HepG2 (cell line): ENCODE data around the gene CHST13. TPM values are rescaled to one million over a fixed set of nuclear protein-coding genes. Genes with fewer than 3 reads are reported as not detected.

Experiments used
- BORCS8-MEF2B ChIP-seq: sonication (generic); formaldehyde crosslinking; IDR thresholded peaks from 2 replicates; pipeline ENCODE4 v1.8.0; 2022; ENCODE audit warnings: mild to moderate bottlenecking, missing genetic modification reagents
- HOXA5 ChIP-seq: sonication (generic); formaldehyde crosslinking; IDR thresholded peaks from 2 replicates; pipeline ENCODE4 v1.4.0; 2020; ENCODE audit warnings: missing genetic modification reagents
- IKZF1 ChIP-seq: fragments of 450-650 bp; IDR thresholded peaks from 2 replicates; pipeline ENCODE4 v1.7.1; 2016
- KDM1A ChIP-seq: IDR thresholded peaks from 2 replicates; pipeline ENCODE4 v1.6.1; 2016; ENCODE audit warnings: missing compliant biosample characterization
- SNAPC2 ChIP-seq: sonication (generic); formaldehyde crosslinking; IDR thresholded peaks from 2 replicates; pipeline ENCODE4 v1.8.1; 2022; ENCODE audit warnings: mild to moderate bottlenecking, missing genetic modification reagents
- ZFAT ChIP-seq: sonication (generic); formaldehyde crosslinking; conservative IDR thresholded peaks from 2 replicates; pipeline ENCODE4 v1.8.1; 2023; ENCODE audit warnings: missing genetic modification reagents, inconsistent platforms
- ZNF160 ChIP-seq: sonication (generic); formaldehyde crosslinking; IDR thresholded peaks from 2 replicates; pipeline ENCODE4 v1.8.0; 2022; ENCODE audit warnings: mild to moderate bottlenecking, inconsistent platforms, missing genetic modification reagents
- ZNF484 ChIP-seq: sonication (generic); formaldehyde crosslinking; IDR thresholded peaks from 2 replicates; pipeline ENCODE4 v1.5.1; 2020; ENCODE audit warnings: mild to moderate bottlenecking, low read depth, missing genetic modification reagents, borderline replicate concordance
- ZNF615 ChIP-seq: sonication (generic); formaldehyde crosslinking; IDR thresholded peaks from 2 replicates; pipeline ENCODE4 v1.5.0; 2020; ENCODE audit warnings: mild to moderate bottlenecking, missing genetic modification reagents, borderline replicate concordance
- ZNF780A ChIP-seq: sonication (generic); formaldehyde crosslinking; IDR thresholded peaks from 2 replicates; pipeline ENCODE4 v1.8.0; 2022; ENCODE audit warnings: mild to moderate bottlenecking, missing genetic modification reagents, moderate library complexity
- ZNF792 ChIP-seq: IDR thresholded peaks from 2 replicates; pipeline ENCODE4 v1.6.1; 2016
- ZNF839 ChIP-seq: sonication (generic); formaldehyde crosslinking; IDR thresholded peaks from 2 replicates; pipeline ENCODE4 v1.4.0; 2020; ENCODE audit warnings: missing genetic modification reagents, mild to moderate bottlenecking, borderline replicate concordance
- ZNF883 ChIP-seq: sonication (generic); formaldehyde crosslinking; IDR thresholded peaks from 2 replicates; pipeline ENCODE4 v1.5.1; 2020; ENCODE audit warnings: mild to moderate bottlenecking, missing genetic modification reagents; ENCODE audit errors: not compliant biosample characterization
- polyA plus RNA-seq, 8 experiments: library from polyadenylated mRNA; depleted of rRNA in 3 of 8; stranded (reverse) in 7 of 8; unstranded in 1 of 8; fragments of >200 nt; fragmentation: Illumina TruSeq in 4 of 8; extraction: Trizol in 4 of 8; gene quantifications; 2 replicates each; pipeline versions ENCODE4 v1.2.1 to v1.2.3, GENCODE V29; 2011 to 2016; ENCODE audit warnings: low read depth in 4 of 8, missing spikeins in 1 of 8, mixed read lengths in 1 of 8; ENCODE audit not compliant: insufficient read depth in 1 of 8
- total RNA-seq, 5 experiments: library from RNA; depleted of rRNA; stranded (reverse); fragments of >200 nt; fragmentation: Illumina TruSeq; extraction: Trizol; gene quantifications; 2 replicates each; pipeline ENCODE4 v1.2.3, GENCODE V29; 2016; ENCODE audit warnings: low read depth in 1 of 5
- TF ChIP-seq, protein P1 (sequence below): sonication (generic); formaldehyde crosslinking; IDR thresholded peaks from 2 replicates; pipeline ENCODE4 v1.4.0; 2020; ENCODE audit warnings: low read depth, mild to moderate bottlenecking, missing genetic modification reagents
- TF ChIP-seq, protein P2 (sequence below): sonication (generic); formaldehyde crosslinking; IDR thresholded peaks from 2 replicates; pipeline ENCODE4 v1.4.0; 2020; ENCODE audit warnings: missing genetic modification reagents, mild to moderate bottlenecking, borderline replicate concordance
- TF ChIP-seq, protein P3 (sequence below): sonication (generic); formaldehyde crosslinking; IDR thresholded peaks from 2 replicates; pipeline ENCODE4 v1.8.1; 2023; ENCODE audit warnings: mild to moderate bottlenecking, moderate library complexity, missing genetic modification reagents
- TF ChIP-seq, protein P4 (sequence below): sonication (generic); formaldehyde crosslinking; IDR thresholded peaks from 2 replicates; pipeline ENCODE4 v1.9.0; 2021; ENCODE audit warnings: missing genetic modification reagents, borderline replicate concordance
- TF ChIP-seq, protein P5 (sequence below): sonication (generic); formaldehyde crosslinking; IDR thresholded peaks from 2 replicates; pipeline ENCODE4 v1.5.1; 2020; ENCODE audit warnings: mild to moderate bottlenecking, moderate library complexity, missing genetic modification reagents

Gene CHST13
- total and polyA plus RNA-seq, 2 of the 13 experiments (the other 11 are each of a cell fraction or from before 2014, with no cell fraction given), result 32.0 to 43.1 TPM

DNA sequence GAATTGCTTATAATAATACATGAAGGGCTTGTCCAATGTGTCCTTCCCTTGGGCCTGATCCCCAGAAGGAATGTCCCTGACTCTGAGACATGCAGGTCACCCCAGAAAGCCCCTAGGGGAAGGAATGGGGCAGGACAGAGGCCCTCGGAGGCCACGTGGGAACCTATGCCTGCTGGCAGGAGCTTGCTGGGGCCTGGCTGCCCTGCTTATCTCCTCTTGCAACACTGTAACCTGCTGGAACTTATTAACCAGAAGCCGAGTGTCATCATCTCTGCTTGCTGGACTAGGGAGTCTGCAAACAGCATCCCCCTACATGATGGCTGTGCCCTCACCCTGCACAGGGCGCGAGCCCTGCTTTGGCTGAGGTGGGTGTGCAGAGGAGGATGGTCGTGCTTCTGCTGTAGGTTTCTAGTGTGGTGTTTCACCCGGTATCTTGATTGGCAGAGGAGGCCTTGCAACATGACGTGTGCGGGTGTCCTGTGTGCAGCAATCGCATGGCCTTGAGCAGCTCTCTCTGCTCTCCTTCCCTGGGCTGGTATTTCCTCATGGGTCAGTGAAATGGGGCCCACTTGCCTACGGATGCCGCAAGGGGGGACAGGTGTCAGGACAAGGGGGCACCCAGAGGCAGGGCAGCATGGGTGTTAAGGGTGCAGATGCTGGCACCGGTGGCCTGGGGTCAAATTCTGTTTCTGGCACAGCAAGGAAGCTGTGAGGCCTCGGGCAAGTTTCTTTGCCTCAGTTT lies 5.0 kb downstream of the CHST13 start (continued):
- TF ChIP-seq BORCS8-MEF2B (CRISPR knock-in tag) (peak; percentile 91), ZNF839 (CRISPR knock-in tag) (0 out of 2 replicates have a peak, but pooled peaks have one; percentile 51), ZNF883 (CRISPR knock-in tag) (peak; percentile 52), HOXA5 (peak; percentile 77), IKZF1 (no peak), SNAPC2 (CRISPR knock-in tag) (peak; percentile 72; the same call in 1 of the 2 replicates), ZNF160 (CRISPR knock-in tag) (peak; percentile 51; the same call in 1 of the 2 replicates), ZNF780A (CRISPR knock-in tag) (peak; percentile 89), ZFAT (CRISPR knock-in tag) (no peak), ZNF615 (CRISPR knock-in tag) (no peak), ZNF792 (0 out of 2 replicates have a peak, but pooled peaks have one; percentile 71), KDM1A (CRISPR knock-in tag) (no peak; the same call in 1 of the 2 replicates), ZNF484 (CRISPR knock-in tag) (0 out of 2 replicates have a peak, but pooled peaks have one; percentile 60)
- TF ChIP-seq, protein P1, sequence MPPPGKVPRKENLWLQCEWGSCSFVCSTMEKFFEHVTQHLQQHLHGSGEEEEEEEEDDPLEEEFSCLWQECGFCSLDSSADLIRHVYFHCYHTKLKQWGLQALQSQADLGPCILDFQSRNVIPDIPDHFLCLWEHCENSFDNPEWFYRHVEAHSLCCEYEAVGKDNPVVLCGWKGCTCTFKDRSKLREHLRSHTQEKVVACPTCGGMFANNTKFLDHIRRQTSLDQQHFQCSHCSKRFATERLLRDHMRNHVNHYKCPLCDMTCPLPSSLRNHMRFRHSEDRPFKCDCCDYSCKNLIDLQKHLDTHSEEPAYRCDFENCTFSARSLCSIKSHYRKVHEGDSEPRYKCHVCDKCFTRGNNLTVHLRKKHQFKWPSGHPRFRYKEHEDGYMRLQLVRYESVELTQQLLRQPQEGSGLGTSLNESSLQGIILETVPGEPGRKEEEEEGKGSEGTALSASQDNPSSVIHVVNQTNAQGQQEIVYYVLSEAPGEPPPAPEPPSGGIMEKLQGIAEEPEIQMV (CRISPR knock-in tag), result no peak; the same call in 1 of the 2 replicates
- TF ChIP-seq, protein P2, sequence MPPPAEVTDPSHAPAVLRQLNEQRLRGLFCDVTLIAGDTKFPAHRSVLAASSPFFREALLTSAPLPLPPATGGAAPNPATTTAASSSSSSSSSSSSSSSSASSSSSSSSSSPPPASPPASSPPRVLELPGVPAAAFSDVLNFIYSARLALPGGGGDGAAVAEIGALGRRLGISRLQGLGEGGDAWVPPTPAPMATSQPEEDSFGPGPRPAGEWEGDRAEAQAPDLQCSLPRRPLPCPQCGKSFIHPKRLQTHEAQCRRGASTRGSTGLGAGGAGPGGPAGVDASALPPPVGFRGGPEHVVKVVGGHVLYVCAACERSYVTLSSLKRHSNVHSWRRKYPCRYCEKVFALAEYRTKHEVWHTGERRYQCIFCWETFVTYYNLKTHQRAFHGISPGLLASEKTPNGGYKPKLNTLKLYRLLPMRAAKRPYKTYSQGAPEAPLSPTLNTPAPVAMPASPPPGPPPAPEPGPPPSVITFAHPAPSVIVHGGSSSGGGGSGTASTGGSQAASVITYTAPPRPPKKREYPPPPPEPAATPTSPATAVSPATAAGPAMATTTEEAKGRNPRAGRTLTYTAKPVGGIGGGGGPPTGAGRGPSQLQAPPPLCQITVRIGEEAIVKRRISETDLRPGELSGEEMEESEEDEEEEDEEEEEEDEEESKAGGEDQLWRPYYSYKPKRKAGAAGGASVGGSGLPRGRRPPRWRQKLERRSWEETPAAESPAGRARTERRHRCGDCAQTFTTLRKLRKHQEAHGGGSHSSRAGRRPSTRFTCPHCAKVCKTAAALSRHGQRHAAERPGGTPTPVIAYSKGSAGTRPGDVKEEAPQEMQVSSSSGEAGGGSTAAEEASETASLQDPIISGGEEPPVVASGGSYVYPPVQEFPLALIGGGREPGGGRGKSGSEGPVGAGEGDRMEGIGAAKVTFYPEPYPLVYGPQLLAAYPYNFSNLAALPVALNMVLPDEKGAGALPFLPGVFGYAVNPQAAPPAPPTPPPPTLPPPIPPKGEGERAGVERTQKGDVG (CRISPR knock-in tag), result peak; percentile 63; the same call in 1 of the 2 replicates
- TF ChIP-seq, protein P3, sequence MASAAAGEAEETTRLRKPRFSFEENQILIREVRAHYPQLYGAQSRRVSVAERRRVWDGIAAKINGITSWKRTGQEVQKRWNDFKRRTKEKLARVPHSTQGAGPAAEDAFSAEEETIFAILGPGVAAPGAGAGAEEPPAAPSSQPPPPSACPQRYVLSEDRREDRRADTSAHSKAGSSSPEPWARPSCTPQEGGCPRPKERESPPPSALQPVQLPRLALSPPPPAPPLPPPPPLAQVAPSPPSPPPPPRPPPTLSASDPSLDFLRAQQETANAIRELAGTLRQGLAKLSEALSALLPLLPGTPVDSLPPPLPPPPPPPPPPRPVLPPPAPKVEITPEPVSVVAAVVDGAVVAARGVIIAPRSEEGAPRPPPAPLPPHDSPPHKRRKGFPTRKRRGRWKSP (CRISPR knock-in tag), result peak; percentile 74; the same call in 1 of the 2 replicates
- TF ChIP-seq, protein P4, sequence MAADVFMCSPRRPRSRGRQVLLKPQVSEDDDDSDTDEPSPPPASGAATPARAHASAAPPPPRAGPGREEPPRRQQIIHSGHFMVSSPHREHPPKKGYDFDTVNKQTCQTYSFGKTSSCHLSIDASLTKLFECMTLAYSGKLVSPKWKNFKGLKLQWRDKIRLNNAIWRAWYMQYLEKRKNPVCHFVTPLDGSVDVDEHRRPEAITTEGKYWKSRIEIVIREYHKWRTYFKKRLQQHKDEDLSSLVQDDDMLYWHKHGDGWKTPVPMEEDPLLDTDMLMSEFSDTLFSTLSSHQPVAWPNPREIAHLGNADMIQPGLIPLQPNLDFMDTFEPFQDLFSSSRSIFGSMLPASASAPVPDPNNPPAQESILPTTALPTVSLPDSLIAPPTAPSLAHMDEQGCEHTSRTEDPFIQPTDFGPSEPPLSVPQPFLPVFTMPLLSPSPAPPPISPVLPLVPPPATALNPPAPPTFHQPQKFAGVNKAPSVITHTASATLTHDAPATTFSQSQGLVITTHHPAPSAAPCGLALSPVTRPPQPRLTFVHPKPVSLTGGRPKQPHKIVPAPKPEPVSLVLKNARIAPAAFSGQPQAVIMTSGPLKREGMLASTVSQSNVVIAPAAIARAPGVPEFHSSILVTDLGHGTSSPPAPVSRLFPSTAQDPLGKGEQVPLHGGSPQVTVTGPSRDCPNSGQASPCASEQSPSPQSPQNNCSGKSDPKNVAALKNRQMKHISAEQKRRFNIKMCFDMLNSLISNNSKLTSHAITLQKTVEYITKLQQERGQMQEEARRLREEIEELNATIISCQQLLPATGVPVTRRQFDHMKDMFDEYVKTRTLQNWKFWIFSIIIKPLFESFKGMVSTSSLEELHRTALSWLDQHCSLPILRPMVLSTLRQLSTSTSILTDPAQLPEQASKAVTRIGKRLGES (CRISPR knock-in tag), result no peak
- TF ChIP-seq, protein P5, sequence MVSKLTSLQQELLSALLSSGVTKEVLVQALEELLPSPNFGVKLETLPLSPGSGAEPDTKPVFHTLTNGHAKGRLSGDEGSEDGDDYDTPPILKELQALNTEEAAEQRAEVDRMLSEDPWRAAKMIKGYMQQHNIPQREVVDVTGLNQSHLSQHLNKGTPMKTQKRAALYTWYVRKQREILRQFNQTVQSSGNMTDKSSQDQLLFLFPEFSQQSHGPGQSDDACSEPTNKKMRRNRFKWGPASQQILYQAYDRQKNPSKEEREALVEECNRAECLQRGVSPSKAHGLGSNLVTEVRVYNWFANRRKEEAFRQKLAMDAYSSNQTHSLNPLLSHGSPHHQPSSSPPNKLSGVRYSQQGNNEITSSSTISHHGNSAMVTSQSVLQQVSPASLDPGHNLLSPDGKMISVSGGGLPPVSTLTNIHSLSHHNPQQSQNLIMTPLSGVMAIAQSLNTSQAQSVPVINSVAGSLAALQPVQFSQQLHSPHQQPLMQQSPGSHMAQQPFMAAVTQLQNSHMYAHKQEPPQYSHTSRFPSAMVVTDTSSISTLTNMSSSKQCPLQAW, result peak; percentile 99
